SW 1271 (cell line): Measurements from ENCODE around the gene FAM149A.

Source experiments
- DNase-seq, 2 experiments: peaks; one replicate each; lab custom pipeline; 2025; lab: John Stamatoyannopoulos, UW

FAM149A gene

GRCh38 chr4:186104114-186104889, at the start of gene FAM149A:
TSS of gene FAM149A (plus strand) at chr4:186104704.
- DNase-seq, result no peak

DNA sequence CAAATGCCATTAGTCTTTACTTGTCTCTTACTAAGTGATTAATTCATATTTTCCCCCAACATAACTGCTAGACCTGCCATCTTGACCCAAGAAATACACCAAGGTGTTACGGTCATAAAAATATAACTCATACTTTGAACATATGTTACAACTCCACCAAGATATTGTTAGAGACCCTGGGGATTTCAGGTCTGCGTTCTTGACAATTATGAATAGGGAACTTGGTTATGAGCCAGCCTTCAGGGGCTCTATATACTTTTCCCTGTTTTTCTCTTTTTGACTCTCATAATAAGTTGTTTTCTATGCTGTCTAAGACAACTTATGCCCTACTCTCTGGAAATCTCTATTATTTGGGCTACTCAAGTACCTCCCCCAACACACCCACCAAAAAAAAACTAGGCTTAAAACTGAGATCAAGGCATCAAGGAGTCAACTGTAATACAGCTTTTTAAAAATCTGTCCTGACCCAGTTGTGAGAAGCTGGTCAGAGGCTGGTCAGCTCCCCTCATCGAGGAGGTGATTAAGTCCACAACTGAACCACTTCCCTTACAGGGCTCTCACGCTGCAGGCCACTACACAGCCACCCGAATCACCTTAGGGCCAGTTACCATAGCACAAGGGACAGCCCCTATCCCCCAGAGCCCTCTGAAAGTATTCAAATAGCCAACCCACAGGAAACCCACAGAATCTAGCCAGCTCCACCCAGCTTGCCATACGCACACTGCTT, 46.1 kb upstream of the FAM149A start:
- DNase-seq, result no peak

GRCh38 chr4:186058980-186059316, 45.6 kb upstream of the FAM149A start:
- no peak for DNase-seq

GRCh38 chr4:186061921-186062320, 42.6 kb upstream of the FAM149A start:
- DNase-seq, result no peak

DNA sequence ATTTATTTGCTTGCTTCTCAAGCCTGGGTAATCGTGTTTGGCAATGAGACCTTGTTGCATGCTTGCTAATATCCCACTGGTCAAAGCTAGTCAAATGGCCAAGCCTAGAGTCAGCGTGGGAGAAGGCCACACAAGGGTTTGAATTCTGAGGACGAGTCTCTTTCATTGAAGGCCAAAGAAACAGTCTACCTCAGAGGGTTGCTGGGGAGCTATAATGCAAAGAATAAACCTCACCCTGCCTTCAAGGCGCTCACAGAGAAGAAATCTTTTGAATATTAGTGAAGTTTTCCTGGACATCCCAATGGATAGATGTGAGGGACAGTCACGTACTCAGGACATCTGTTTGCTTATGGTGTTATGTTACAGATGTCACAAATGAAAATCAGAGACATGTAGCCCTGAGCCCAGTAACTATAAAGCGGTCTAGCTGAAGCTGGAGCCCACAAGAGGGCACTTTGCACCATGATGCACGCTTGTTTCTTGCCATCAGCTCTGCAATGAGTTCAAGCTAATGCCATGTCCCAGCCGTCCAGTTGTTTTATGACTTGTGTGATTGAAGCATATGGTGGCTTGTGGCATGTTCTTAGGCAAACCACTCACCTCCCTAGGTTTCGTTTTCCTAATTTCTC, 36.6 kb upstream of the FAM149A start:
- no peak for DNase-seq

GRCh38 chr4:186068581-186069348, 35.7 kb upstream of the FAM149A start, which contains the start of gene TLR3:
TSS of gene TLR3 (plus strand) at chr4:186069156. CDS start at chr4:186076620, 7,464 bp downstream.
- DNase-seq, result no peak

DNA sequence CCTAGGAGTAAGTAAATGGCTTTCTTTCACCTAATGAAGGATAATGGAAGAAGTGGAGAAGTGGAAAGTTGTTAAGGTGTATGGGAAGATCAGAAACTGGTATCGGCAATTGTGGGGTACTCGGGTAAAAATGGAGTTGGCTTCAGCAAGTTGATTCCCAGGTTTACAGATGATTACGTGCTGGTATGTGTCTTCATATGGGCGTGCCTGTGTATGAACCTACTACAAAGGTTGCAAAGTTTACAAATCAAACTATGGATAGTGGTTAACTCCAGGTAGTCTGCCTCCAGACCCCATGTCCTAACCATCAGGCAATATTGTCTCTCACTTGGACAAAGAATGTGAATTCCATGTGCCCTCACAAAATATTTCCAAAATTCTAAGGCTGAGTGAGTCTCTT, 34.8 kb upstream of the FAM149A start:
- DNase-seq, result no peak

DNA sequence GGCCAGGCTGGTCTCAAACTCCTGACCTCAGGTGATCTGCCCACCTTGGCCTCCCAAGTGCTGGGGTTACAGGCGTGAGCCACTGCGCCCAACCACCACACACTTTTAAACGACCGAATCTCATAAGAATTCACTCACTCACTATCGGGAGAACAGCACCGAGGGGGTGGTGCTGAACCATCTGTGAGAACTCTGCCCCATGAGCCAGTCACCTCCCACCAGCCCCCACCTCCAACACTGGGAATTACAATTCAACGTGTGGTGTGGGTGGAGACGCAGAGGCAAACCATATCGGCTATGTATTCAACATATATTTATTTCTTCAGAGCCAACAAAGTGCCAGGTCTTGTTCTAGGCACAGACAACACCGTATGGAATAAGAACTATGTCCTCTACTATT, 32.0 kb upstream of the FAM149A start:
- DNase-seq, result no peak

DNA sequence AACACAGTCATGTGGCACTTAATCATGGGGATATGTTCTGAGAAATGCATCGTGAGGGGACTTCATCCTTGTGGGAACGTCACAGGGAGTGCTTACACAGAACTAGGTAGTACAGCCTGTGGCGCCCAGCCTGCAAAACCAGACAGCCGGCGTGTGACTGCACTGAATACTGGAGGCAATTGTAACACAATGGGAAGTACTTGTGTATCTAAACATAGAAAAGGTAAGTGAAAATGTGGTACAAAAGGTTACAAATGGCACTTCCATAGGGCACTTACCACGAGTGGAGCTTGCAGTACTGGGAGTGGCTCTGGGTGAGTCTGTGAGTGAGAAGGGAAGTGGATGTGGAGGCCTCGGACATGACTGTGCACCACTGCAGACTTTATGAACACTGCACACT, 30.3 kb upstream of the FAM149A start:
- no peak for DNase-seq

GRCh38 chr4:186078981-186079638, 25.4 kb upstream of the FAM149A start:
- DNase-seq, result no peak

DNA sequence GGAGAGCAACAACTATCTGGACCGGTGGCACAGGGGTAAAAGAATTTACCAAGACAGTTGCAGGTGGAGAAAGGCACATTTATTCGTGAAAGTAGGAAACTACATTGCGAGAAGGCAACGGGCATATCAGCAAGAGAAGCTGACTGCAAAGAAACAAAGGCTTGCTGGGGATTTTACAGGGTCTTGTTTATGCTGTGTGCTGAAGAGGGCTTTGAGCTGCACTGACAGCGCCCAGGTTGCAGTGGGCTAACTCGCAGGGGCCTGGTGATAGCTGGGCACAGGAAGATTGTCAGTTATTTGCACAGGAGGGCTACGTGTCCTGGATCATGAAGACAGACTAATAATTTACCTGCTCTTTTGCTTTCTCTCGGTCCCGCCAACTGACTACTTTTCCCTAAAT, 24.8 kb upstream of the FAM149A start:
- no peak for DNase-seq

DNA sequence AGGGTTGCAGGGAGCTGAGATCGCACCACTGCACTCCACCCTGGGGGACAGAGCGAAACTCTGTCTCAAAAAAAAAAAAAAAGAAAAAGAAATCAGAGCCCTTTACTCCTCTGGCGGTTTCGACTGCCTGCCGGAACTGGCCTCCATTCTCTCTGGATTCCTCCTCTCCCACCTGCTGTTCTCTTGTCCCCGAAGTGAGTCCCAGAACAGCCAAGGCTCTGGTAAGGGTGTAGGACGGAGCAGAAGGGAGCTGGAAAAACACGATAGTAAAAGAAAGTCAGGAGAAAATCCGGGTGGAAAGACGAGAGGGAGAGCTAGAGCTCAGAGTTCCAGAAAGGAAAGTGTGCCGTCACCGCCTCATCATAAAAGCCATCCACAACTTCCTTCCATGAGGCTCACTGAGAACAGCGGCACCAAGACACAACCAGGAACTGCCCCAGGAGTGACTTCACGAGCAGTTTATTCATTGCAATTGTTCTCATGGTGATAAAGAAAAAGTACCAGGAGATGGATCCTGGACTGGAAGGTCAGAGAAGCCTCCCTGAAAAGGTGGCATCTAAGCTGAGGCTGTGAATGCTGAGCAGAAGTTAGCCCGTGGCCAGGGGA, 23.2 kb upstream of the FAM149A start:
- DNase-seq, result no peak

- no peak for DNase-seq
Observed at GRCh38 chr4:186082221-186082620, 22.3 kb upstream of the FAM149A start.

GRCh38 chr4:186088523-186088922, 16.0 kb upstream of the FAM149A start:
- DNase-seq, result no peak

GRCh38 chr4:186092296-186092695, 12.2 kb upstream of the FAM149A start:
- DNase-seq, result no peak

GRCh38 chr4:186095406-186095805, 9.1 kb upstream of the FAM149A start:
- no peak for DNase-seq

DNA sequence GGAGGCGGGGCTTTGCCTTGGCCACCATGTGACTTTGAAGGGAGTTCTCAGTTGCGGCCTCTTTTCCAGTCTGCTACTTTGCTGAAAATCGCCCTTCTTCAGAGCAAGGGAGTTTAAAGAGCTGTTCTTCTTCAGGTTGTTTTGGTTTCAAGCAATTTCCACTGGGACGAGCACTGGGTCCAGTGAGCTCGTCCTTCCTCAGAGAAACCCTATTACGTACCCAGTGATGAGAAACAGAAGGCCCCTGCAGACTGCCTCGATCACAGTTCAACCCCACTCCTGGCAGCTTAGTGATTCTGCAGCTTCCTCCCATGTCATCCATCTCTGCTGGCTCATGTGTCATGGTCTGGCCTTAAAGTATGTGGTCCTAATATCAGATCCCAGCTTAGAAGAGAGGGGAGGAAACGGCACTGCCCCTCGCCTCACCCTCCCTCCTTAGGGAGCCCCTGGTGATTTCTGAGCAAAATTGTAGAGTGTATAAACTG, 7.8 kb upstream of the FAM149A start:
- DNase-seq, result no peak

DNA sequence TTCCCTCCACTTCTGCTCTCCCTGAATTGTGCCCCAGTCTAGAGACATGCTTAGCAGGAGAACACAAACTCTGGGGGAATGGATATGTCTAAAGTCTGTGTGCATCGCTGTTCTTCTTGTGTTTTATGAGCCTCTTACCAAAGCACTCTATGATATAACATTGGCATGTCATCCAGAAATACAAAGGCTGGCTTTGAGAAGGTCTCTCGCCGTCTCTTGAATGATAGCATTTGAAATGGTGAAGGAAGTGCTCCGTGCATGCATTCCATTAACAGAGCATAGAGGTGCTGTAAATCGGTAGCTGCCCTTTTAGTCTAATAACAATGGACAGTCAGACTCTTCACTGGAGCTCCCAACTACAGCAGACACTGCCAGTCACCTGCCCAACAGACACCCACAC, 7.1 kb upstream of the FAM149A start:
- no peak for DNase-seq

- no peak for DNase-seq
Observed at GRCh38 chr4:186102931-186103330, 1.6 kb upstream of the FAM149A start.

DNA sequence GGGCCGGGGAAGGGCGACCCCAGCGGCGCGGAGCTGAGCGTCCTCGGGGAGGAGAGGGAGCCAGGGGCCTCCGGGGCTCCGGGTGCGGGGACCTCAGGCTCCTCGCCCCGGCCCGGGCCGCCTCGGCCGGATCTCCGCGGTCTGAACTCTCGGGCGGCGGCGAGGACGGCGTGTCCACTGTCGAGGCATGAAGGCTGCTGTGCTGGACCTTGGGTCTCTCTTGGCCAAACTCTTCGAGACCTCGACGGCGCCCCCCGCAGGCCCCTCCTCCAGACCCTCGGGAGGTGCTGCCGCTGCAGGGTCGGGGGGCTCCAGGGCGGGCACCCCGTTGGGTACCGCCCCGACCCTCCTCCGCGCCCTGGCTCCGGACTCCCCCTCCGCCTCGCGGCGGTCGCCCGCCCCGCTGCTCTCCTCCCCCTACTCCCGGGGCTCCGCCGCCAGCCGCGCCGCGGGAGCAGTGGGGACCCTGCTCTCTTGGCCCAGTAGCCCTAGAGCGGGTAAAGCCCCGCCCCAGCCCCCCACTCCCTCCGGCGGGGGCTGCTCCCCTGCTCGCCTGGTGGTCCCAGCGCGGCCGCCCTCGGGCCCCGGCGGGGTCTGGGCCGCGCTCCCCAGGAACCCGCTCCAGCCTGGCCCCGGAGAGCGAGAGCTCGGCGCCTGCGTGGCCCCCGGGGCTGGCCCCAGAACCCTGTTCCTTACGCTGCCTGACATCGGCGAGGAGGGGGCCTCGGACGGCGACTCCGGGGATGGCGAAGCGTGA, 564 bp downstream of the FAM149A start:
- no peak for DNase-seq
